ENCODE data around the gene AUNIP.

AUNIP gene

DNA sequence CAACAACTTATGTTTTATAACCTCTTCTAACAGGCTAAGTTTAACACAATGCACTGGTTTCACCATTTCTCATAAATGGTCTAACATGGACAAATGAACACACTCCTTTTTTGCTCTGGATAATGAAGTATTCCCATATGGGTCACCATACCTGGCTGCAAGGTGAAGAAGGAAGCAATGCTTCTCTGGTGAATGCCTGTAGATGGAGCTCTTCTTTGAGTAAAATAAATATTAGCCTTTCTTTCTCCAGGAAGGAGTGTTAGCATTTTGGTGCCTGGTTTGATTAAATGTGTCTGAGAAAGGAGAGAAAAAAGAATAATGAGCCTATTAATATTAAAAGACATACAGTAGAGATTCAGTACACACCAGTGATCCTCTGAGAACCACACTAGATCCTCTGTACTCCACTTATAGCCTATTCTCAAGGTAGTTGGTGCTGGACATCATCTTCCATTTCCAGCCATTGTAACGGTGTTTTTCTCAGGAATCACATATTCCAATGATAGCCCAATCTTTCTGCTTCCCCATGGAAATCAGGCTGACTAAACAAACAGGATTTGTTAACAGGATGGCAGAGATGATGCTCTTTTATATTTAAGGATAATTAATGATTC is 21.9 kb downstream of the AUNIP start:
- Histone ChIP-seq H4K8ac (ENCODE audit: low read depth, low read length) (no peak overlapping the region), H3K27me3 (ENCODE audit: insufficient read depth, low read length, poor library complexity) (no peaks in the 10 kb centered on the region), H2BK120ac (ENCODE audit: low read depth, low read length) (no peak overlapping the region), H3K4me2 (ENCODE audit: low read length) (no peak overlapping the region), H3K9ac (ENCODE audit: low read length) (no peak overlapping the region), H3K4ac (ENCODE audit: low read depth, low read length) (no peak overlapping the region), H2BK5ac (ENCODE audit: low read length) (no peak overlapping the region), H3K56ac (ENCODE audit: low read length) (no peak overlapping the region), H3K79me1 (ENCODE audit: low read length) (peaks cover 7% of the 10 kb centered on the region), H3K18ac (ENCODE audit: low read length) (no peak overlapping the region), H3K4me3 (ENCODE audit: low read length) (no peak overlapping the region), H2AK5ac (ENCODE audit: low read length) (no peak overlapping the region), H3K36me3 (ENCODE audit: control insufficient read depth, insufficient read depth, low read length) (peaks cover 2% of the 10 kb centered on the region), H3K27ac (ENCODE audit: low read depth, low read length) (no peak overlapping the region), H3K79me2 (ENCODE audit: control insufficient read depth, insufficient read depth, low read length) (peaks cover 2% of the 10 kb centered on the region), H2BK15ac (replicated peaks; ENCODE audit: low read depth) (no peak overlapping the region), H3K23ac (ENCODE audit: low read length) (no peak overlapping the region), H4K5ac (ENCODE audit: low read length) (no peak overlapping the region), H3K4me1 (ENCODE audit: control insufficient read depth, low read depth, low read length) (peaks cover 5% of the 10 kb centered on the region)
- WGBS (ENCODE audit: extremely low coverage, insufficient coverage, low lambda C conversion rate): no CpG with 5 or more reads among the region's 1 CpG
- DNase-seq: peak; percentile 43

DNA sequence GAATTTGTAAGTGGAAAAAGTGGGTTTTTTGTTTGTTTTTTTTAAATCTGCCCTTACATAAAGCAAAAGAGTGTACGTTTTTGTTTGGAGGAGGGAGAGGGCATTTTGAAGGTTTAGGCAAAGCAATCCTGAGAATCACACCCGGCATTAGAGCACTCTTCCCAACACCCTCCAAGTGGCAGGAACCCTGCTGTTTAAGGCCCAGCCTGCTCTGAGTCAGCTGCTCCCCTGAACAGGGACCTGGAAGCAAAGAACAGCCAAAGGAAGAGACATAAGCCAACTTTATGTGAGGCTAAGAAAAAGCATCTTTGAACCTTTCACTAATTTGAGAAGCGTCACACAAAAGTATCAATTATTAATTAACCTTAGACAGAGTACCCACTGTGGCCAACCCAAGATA is 22.6 kb downstream of the AUNIP start:
- Histone ChIP-seq H3K4me3 (ENCODE audit: low read length) (no peak overlapping the region), H3K27ac (ENCODE audit: low read depth, low read length) (no peak overlapping the region), H3K18ac (ENCODE audit: low read length) (no peak overlapping the region), H3K79me1 (ENCODE audit: low read length) (peaks cover 7% of the 10 kb centered on the region), H3K23ac (ENCODE audit: low read length) (no peak overlapping the region), H2BK120ac (ENCODE audit: low read depth, low read length) (no peak overlapping the region), H4K5ac (ENCODE audit: low read length) (no peak overlapping the region), H3K79me2 (ENCODE audit: control insufficient read depth, insufficient read depth, low read length) (peaks cover under 1% of the 10 kb centered on the region), H2BK15ac (replicated peaks; ENCODE audit: low read depth) (no peak overlapping the region), H4K8ac (ENCODE audit: low read depth, low read length) (no peak overlapping the region), H3K4me2 (ENCODE audit: low read length) (no peak overlapping the region), H3K4me1 (ENCODE audit: control insufficient read depth, low read depth, low read length) (peaks cover 9% of the 10 kb centered on the region), H3K27me3 (ENCODE audit: insufficient read depth, low read length, poor library complexity) (no peaks in the 10 kb centered on the region), H2BK5ac (ENCODE audit: low read length) (no peak overlapping the region), H3K36me3 (ENCODE audit: control insufficient read depth, insufficient read depth, low read length) (peaks cover 2% of the 10 kb centered on the region), H3K9ac (ENCODE audit: low read length) (peak overlapping the region; percentile 18), H3K4ac (ENCODE audit: low read depth, low read length) (no peak overlapping the region), H2AK5ac (ENCODE audit: low read length) (no peak overlapping the region), H3K56ac (ENCODE audit: low read length) (no peak overlapping the region)
- no peak for DNase-seq
- WGBS (ENCODE audit: extremely low coverage, insufficient coverage, low lambda C conversion rate): no CpG with 5 or more reads among the region's 3 CpGs

DNA sequence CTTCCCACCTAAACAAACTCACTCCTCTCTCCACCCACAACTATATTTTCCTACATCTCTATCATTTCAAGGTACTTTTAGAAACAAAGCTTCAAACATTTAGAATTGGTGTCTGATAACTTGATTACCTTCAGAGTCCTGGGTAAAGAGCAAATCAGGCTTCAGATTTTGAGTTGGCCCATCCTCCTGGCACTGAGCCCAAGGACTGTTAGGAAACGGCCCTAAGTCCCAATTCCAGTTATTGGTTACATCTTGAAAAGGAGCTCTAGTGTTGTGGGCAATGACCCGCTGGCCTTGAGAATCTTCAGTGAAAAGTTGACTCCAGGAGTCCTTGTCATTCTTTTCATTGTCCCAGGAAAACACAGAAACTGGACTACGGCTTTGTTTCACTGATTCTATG is 24.4 kb downstream of the AUNIP start:
- no peak overlapping the region for H3K27ac ChIP-seq (ENCODE audit: low read depth, low read length)

DNA sequence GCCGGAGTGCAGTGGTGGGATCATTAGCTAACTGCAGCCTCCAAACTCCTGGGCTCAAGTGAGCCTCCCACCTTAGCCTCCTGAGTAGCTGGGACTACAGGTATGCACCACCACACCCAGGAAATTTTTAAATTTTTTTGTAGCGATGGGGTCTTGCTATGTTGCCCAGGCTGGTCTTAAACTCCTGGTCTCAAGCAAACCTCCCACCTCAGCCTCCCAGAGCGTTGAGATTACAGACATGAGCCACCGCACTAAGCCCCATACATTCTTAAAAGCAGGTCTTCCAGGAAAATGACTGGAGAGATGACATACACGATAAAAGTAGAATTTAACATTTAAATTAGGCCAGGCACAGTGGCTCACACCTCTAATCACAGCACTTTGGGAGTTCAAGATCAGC is 26.1 kb downstream of the AUNIP start:
- H3K79me2 ChIP-seq (ENCODE audit: control insufficient read depth, insufficient read depth, low read length): no peaks in the 10 kb centered on the region
- H2BK5ac ChIP-seq (ENCODE audit: low read length): no peak overlapping the region
- H3K4me2 ChIP-seq (ENCODE audit: low read length): no peak overlapping the region
- no peak overlapping the region for H2AK5ac ChIP-seq (ENCODE audit: low read length)
- peaks cover 7% of the 10 kb centered on the region for H3K79me1 ChIP-seq (ENCODE audit: low read length)
- H3K56ac ChIP-seq (ENCODE audit: low read length): no peak overlapping the region
- no peak overlapping the region for H4K8ac ChIP-seq (ENCODE audit: low read depth, low read length)
- no peak overlapping the region for H3K4ac ChIP-seq (ENCODE audit: low read depth, low read length)
- no CpG with 5 or more reads among the region's 5 CpGs for WGBS (ENCODE audit: extremely low coverage, insufficient coverage, low lambda C conversion rate)
- no peak overlapping the region for H3K18ac ChIP-seq (ENCODE audit: low read length)
- no peak overlapping the region for H2BK15ac ChIP-seq (replicated peaks; ENCODE audit: low read depth)
- peaks cover 9% of the 10 kb centered on the region for H3K4me1 ChIP-seq (ENCODE audit: control insufficient read depth, low read depth, low read length)
- no peaks in the 10 kb centered on the region for H3K27me3 ChIP-seq (ENCODE audit: insufficient read depth, low read length, poor library complexity)
- no peak overlapping the region for H3K4me3 ChIP-seq (ENCODE audit: low read length)
- H3K36me3 ChIP-seq (ENCODE audit: control insufficient read depth, insufficient read depth, low read length): peaks cover 3% of the 10 kb centered on the region
- no peak for DNase-seq
- H3K9ac ChIP-seq (ENCODE audit: low read length): no peak overlapping the region
- no peak overlapping the region for H4K5ac ChIP-seq (ENCODE audit: low read length)
- H2BK120ac ChIP-seq (ENCODE audit: low read depth, low read length): no peak overlapping the region
- H3K23ac ChIP-seq (ENCODE audit: low read length): no peak overlapping the region
- H3K27ac ChIP-seq (ENCODE audit: low read depth, low read length): no peak overlapping the region

More for the DNA sequence above, 24.4 kb downstream of the AUNIP start:
- no peak overlapping the region for H2BK15ac ChIP-seq (replicated peaks; ENCODE audit: low read depth)
- H3K56ac ChIP-seq (ENCODE audit: low read length): no peak overlapping the region
- peaks cover 2% of the 10 kb centered on the region for H3K36me3 ChIP-seq (ENCODE audit: control insufficient read depth, insufficient read depth, low read length)
- H2BK5ac ChIP-seq (ENCODE audit: low read length): no peak overlapping the region
- H2AK5ac ChIP-seq (ENCODE audit: low read length): no peak overlapping the region
- H3K9ac ChIP-seq (ENCODE audit: low read length): no peak overlapping the region
- no peak overlapping the region for H4K5ac ChIP-seq (ENCODE audit: low read length)
- no CpG with 5 or more reads among the region's 3 CpGs for WGBS (ENCODE audit: extremely low coverage, insufficient coverage, low lambda C conversion rate)
- peaks cover 9% of the 10 kb centered on the region for H3K4me1 ChIP-seq (ENCODE audit: control insufficient read depth, low read depth, low read length)
- no peak overlapping the region for H3K23ac ChIP-seq (ENCODE audit: low read length)
- H3K4ac ChIP-seq (ENCODE audit: low read depth, low read length): no peak overlapping the region
- no peak overlapping the region for H3K4me3 ChIP-seq (ENCODE audit: low read length)
- no peak overlapping the region for H4K8ac ChIP-seq (ENCODE audit: low read depth, low read length)
- no peak overlapping the region for H3K18ac ChIP-seq (ENCODE audit: low read length)
- H2BK120ac ChIP-seq (ENCODE audit: low read depth, low read length): no peak overlapping the region
- DNase-seq: no peak
- H3K79me1 ChIP-seq (ENCODE audit: low read length): peaks cover 7% of the 10 kb centered on the region
- H3K27me3 ChIP-seq (ENCODE audit: insufficient read depth, low read length, poor library complexity): no peaks in the 10 kb centered on the region
- no peak overlapping the region for H3K4me2 ChIP-seq (ENCODE audit: low read length)
- no peaks in the 10 kb centered on the region for H3K79me2 ChIP-seq (ENCODE audit: control insufficient read depth, insufficient read depth, low read length)

DNA sequence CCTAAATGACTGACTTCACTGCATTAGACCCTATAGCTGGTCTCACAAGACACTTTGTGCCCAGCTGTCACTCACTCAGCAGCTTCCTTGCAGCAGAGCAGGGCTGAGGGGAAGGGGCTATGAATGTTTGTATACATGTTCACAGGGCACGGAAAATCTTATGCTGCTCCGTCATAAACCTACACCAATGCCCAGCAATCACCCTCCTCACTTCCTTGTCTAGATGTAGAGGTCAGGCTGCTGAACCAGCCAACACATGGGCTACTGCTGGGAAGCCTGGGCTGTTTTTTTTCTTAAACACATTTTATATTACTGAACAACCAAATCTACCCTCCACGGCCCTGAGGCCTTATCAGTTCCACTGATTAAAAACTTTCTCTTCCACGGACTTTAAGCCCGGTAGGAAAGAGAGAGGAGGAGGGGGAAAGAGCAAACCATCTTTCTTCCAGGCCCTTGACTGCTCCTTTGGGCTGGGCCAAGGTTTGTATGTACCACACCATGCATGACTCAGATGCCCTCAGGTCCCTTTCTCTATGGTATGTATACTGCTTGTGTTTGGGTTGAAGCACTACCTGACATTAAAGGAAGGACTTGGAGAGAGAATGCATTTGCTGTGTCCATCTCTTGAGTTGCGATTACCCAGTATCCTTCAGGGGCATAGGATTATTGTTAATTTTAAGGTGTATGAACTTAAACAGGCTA is 26.8 kb downstream of the AUNIP start:
- peaks cover 9% of the 10 kb centered on the region for H3K4me1 ChIP-seq (ENCODE audit: control insufficient read depth, low read depth, low read length)
- peak overlapping the region; percentile 46 for H2AK5ac ChIP-seq (ENCODE audit: low read length)
- H3K9ac ChIP-seq (ENCODE audit: low read length): peak overlapping the region; percentile 20
- no peak overlapping the region for H3K4ac ChIP-seq (ENCODE audit: low read depth, low read length)
- H3K4me2 ChIP-seq (ENCODE audit: low read length): no peak overlapping the region
- no peak overlapping the region for H4K5ac ChIP-seq (ENCODE audit: low read length)
- no peak overlapping the region for H3K4me3 ChIP-seq (ENCODE audit: low read length)
- H3K36me3 ChIP-seq (ENCODE audit: control insufficient read depth, insufficient read depth, low read length): peaks cover 3% of the 10 kb centered on the region
- no peak overlapping the region for H2BK15ac ChIP-seq (replicated peaks; ENCODE audit: low read depth)
- H3K18ac ChIP-seq (ENCODE audit: low read length): no peak overlapping the region
- H3K27me3 ChIP-seq (ENCODE audit: insufficient read depth, low read length, poor library complexity): no peaks in the 10 kb centered on the region
- no CpG with 5 or more reads among the region's 6 CpGs for WGBS (ENCODE audit: extremely low coverage, insufficient coverage, low lambda C conversion rate)
- no peaks in the 10 kb centered on the region for H3K79me2 ChIP-seq (ENCODE audit: control insufficient read depth, insufficient read depth, low read length)
- H3K79me1 ChIP-seq (ENCODE audit: low read length): peaks cover 7% of the 10 kb centered on the region
- peak overlapping the region; percentile 66 for H2BK5ac ChIP-seq (ENCODE audit: low read length)
- H2BK120ac ChIP-seq (ENCODE audit: low read depth, low read length): no peak overlapping the region
- peak; percentile 46 for DNase-seq
- no peak overlapping the region for H3K23ac ChIP-seq (ENCODE audit: low read length)
- no peak overlapping the region for H4K8ac ChIP-seq (ENCODE audit: low read depth, low read length)
- peak overlapping the region; percentile 35 for H3K56ac ChIP-seq (ENCODE audit: low read length)
- peak overlapping the region; percentile 73 for H3K27ac ChIP-seq (ENCODE audit: low read depth, low read length)

Data from mesendoderm (in vitro differentiated cells).